Neural cell (in vitro differentiated cells): ENCODE results near the gene ZNF263. TPM values are rescaled to one million over a fixed set of nuclear protein-coding genes. Genes with fewer than 3 reads are reported as not detected.

Source experiments
- H2AFZ ChIP-seq: fragments of 200-600, 300-800 bp; sonication (generic), shearing (Covaris generic); 2 replicates; pipeline ENCODE4 v1.6.0; 2014; ENCODE audit warnings: low read depth, mild to moderate bottlenecking, antibody characterized with exemption, low read length, moderate library complexity
- H3F3A ChIP-seq: fragments of 200-600 bp; shearing (Covaris generic); 2 replicates; pipeline ENCODE4 v1.6.1; 2016; ENCODE audit warnings: mild to moderate bottlenecking, moderate library complexity, mixed read lengths, antibody characterized with exemption, low read length; ENCODE audit not compliant: insufficient read depth, poor library complexity, severe bottlenecking
- H3K27ac ChIP-seq: fragments of 200-600, 300-800 bp; sonication (generic), shearing (Covaris generic); 2 replicates; pipeline ENCODE4 v1.5.1; 2014; ENCODE audit warnings: mild to moderate bottlenecking, low read length, moderate library complexity
- H3K27me3 ChIP-seq: fragments of 300-800, 200-600 bp; sonication (generic), shearing (Covaris generic); 2 replicates; pipeline ENCODE4 v1.6.0; 2014; ENCODE audit warnings: mild to moderate bottlenecking, low read depth, low read length, moderate library complexity; ENCODE audit not compliant: insufficient read depth
- H3K36me3 ChIP-seq: fragments of 300-800, 200-600 bp; sonication (generic), shearing (Covaris generic); 2 replicates; pipeline ENCODE4 v1.5.1; 2014; ENCODE audit warnings: mild to moderate bottlenecking, antibody characterized with exemption, low read length, moderate library complexity; ENCODE audit not compliant: insufficient read depth
- H3K4me2 ChIP-seq: fragments of 300-800, 200-600 bp; sonication (generic), shearing (Covaris generic); 2 replicates; pipeline ENCODE4 v1.6.0; 2014; ENCODE audit warnings: mild to moderate bottlenecking, low read length
- H3K4me3 ChIP-seq: fragments of 300-800, 200-600 bp; sonication (generic), shearing (Covaris generic); 2 replicates; pipeline ENCODE4 v1.5.1; 2014; ENCODE audit warnings: mild to moderate bottlenecking, low read length, moderate library complexity
- H3K79me2 ChIP-seq: fragments of 200-600 bp; shearing (Covaris generic); replicated peaks from 2 replicates; pipeline ENCODE4 v1.6.0; 2014; ENCODE audit warnings: mild to moderate bottlenecking, low read length, moderate library complexity; ENCODE audit not compliant: insufficient read depth
- H3K9ac ChIP-seq: fragments of 300-800, 200-600 bp; sonication (generic), shearing (Covaris generic); 2 replicates; pipeline ENCODE4 v1.6.1; 2016; ENCODE audit warnings: mild to moderate bottlenecking, low read length, mixed read lengths
- H3K9me2 ChIP-seq: fragments of 200-600 bp; shearing (Covaris generic); 2 replicates; pipeline ENCODE4 v1.6.1; 2016; ENCODE audit warnings: mild to moderate bottlenecking, low read length, mixed read lengths; ENCODE audit not compliant: insufficient read depth
- H3K9me3 ChIP-seq: fragments of 200-600, 300-800 bp; sonication (generic), shearing (Covaris generic); 2 replicates; pipeline ENCODE4 v1.6.1; 2016; ENCODE audit warnings: mild to moderate bottlenecking, mixed run types, low read length, moderate library complexity, mixed read lengths
- H4K20me1 ChIP-seq: fragments of 200-600 bp; shearing (Covaris generic); 2 replicates; pipeline ENCODE4 v1.6.1; 2016; ENCODE audit warnings: mild to moderate bottlenecking, mixed run types; ENCODE audit not compliant: insufficient read depth
- CTCF ChIP-seq: fragments of 450-650 bp; IDR thresholded peaks from 2 replicates; pipeline ENCODE4 v1.5.1; 2014; ENCODE audit warnings: antibody characterized with exemption, mild to moderate bottlenecking, moderate library complexity; ENCODE audit not compliant: poor library complexity, severe bottlenecking
- EP300 ChIP-seq: fragments of 450-650 bp; conservative IDR thresholded peaks from 2 replicates; pipeline ENCODE4 v1.6.1; 2014; ENCODE audit warnings: antibody characterized with exemption, mild to moderate bottlenecking, moderate library complexity; ENCODE audit not compliant: poor library complexity, severe bottlenecking
- EZH2 ChIP-seq: fragments of 200-600, 300-800 bp; shearing (Covaris generic), sonication (generic); IDR thresholded peaks from 2 replicates; pipeline ENCODE4 v1.6.1; 2014; ENCODE audit warnings: antibody characterized with exemption, low read length, borderline replicate concordance, mild to moderate bottlenecking; ENCODE audit not compliant: insufficient read depth, poor library complexity, severe bottlenecking
- MXI1 ChIP-seq: fragments of 450-650 bp; conservative IDR thresholded peaks from 2 replicates; pipeline ENCODE4 v1.6.1; 2014; ENCODE audit warnings: antibody characterized with exemption, mild to moderate bottlenecking; ENCODE audit not compliant: poor library complexity, severe bottlenecking
- POLR2AphosphoS5 ChIP-seq: IDR thresholded peaks from 2 replicates; pipeline ENCODE4 v1.6.1; 2012
- RAD21 ChIP-seq: fragments of 450-650 bp; conservative IDR thresholded peaks from 2 replicates; pipeline ENCODE4 v1.6.1; 2014; ENCODE audit warnings: antibody characterized with exemption, mild to moderate bottlenecking, moderate library complexity
- REST ChIP-seq: IDR thresholded peaks from 2 replicates; pipeline ENCODE4 v1.6.1; 2012; ENCODE audit warnings: borderline replicate concordance
- SMC3 ChIP-seq: fragments of 450-650 bp; conservative IDR thresholded peaks from 2 replicates; pipeline ENCODE4 v1.6.1; 2014; ENCODE audit warnings: antibody characterized with exemption, mild to moderate bottlenecking, moderate library complexity; ENCODE audit not compliant: poor library complexity
- TAF1 ChIP-seq: IDR thresholded peaks from 2 replicates; pipeline ENCODE4 v1.6.1; 2012; ENCODE audit warnings: low read depth
- polyA plus RNA-seq: library from polyadenylated mRNA; depleted of rRNA; stranded (reverse); fragments of >200 nt; gene quantifications from 2 replicates; pipeline ENCODE4 v1.2.3, GENCODE V29; 2014

The ZNF263 gene
- polyA plus RNA-seq, 1 donor from 2014 or later: 65.4 TPM

- Histone ChIP-seq H3K9ac (peak overlapping the region; percentile 90), H3K4me3 (peak overlapping the region; percentile 93), H4K20me1 (no peaks in the 10 kb centered on the region), H3F3A (no peaks in the 10 kb centered on the region), H3K9me2 (no peaks in the 10 kb centered on the region), H3K9me3 (peaks cover 8% of the 10 kb centered on the region), H3K4me2 (peak overlapping the region; percentile 65), H3K27me3 (no peaks in the 10 kb centered on the region), H2AFZ (peak overlapping the region; percentile 90), H3K79me2 (peaks cover 20% of the 10 kb centered on the region), H3K27ac (peak overlapping the region; percentile 93), H3K36me3 (peaks cover 11% of the 10 kb centered on the region)
- TF ChIP-seq TAF1 (no peak), RAD21 (no peak), SMC3 (no peak), MXI1 (no peak), CTCF (no peak), EZH2 (no peak), REST (no peak), POLR2AphosphoS5 (no peak)
Measured at GRCh38 chr16:3306078-3306477, 22.8 kb downstream of the ZNF263 start.

GRCh38 chr16:3311496-3311895 is 28.2 kb downstream of the ZNF263 start:
- Histone ChIP-seq H3K27me3 (no peaks in the 10 kb centered on the region), H2AFZ (no peak overlapping the region), H3K9me2 (no peaks in the 10 kb centered on the region), H3K4me3 (no peak overlapping the region), H3K79me2 (peaks cover 17% of the 10 kb centered on the region), H3K27ac (no peak overlapping the region), H3K4me2 (no peak overlapping the region), H3K36me3 (peaks cover 33% of the 10 kb centered on the region), H3F3A (no peaks in the 10 kb centered on the region), H4K20me1 (no peaks in the 10 kb centered on the region), H3K9me3 (peaks cover 19% of the 10 kb centered on the region), H3K9ac (no peak overlapping the region)
- TF ChIP-seq TAF1 (no peak), MXI1 (no peak), SMC3 (no peak), CTCF (no peak), EZH2 (no peak), POLR2AphosphoS5 (no peak), RAD21 (no peak), REST (no peak), EP300 (no peak)
